Measurements from ENCODE around the gene CPB1.

The CPB1 gene

DNA sequence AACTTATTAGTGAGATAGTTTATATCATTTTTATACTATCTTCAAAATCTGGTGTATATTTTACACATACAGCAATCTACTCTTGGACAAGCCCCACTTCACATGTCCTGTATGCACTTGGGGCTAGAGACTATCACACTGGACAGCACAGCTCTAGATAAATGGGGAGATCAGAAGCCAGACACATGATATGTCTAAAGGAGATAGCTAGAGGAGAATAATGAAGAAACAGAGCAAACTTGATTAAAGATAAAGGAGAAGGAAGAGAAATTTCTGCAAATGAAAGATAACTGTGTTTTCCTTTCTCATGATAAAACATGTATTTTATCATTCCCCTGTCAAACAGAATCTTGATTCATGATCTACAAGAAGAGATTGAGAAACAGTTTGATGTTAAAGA lies 50.5 kb downstream of the CPB1 start:
- no peak overlapping the region for H3K9ac ChIP-seq (ENCODE audit: low read length in 5 of 5)

DNA sequence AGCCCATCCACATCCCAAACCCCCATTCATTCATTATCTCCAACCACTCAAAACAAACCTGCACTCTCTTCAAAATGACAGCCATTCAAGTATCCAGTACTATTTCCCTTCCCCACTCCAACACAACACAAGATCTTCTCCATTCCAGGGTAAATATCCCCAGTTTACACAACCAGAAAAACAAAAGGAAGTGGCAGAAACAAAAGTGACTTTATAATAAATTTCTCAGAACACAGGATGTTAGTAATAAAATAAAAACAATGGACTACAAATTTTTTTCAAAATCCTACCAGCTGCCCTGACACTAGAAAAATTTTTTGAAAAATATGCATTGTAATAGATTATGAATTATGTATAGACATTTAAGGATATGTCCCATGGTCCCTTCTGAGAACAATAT lies 51.6 kb downstream of the CPB1 start:
- H3K4me3 ChIP-seq (ENCODE audit: low read depth in 1 of 5, low read length in 5 of 5): no peak overlapping the region
- no peaks in the 10 kb centered on the region for H3K27me3 ChIP-seq (ENCODE audit: control insufficient read depth in 5 of 5, insufficient read depth in 4 of 5, low read length in 5 of 5)
- H3K4me1 ChIP-seq (ENCODE audit: control insufficient read depth in 5 of 5, insufficient read depth in 5 of 5, low read length in 5 of 5): peaks cover 0 to 9% (median 4%) of the 10 kb centered on the region in 5 donors
- H3K27ac ChIP-seq (ENCODE audit: low read depth, low read length): no peak overlapping the region
- H3K9ac ChIP-seq (ENCODE audit: low read length in 5 of 5): no peak overlapping the region
- no peaks in the 10 kb centered on the region for H3K36me3 ChIP-seq (ENCODE audit: control insufficient read depth in 5 of 5, insufficient read depth in 5 of 5, low read length in 5 of 5)
- H3K9me3 ChIP-seq (ENCODE audit: control insufficient read depth in 5 of 5, low read length in 5 of 5): no peaks in the 10 kb centered on the region

More for the DNA sequence above, 50.5 kb downstream of the CPB1 start:
- Histone ChIP-seq H3K27ac (ENCODE audit: low read depth, low read length) (no peak overlapping the region), H3K4me3 (ENCODE audit: low read depth in 1 of 5, low read length in 5 of 5) (no peak overlapping the region), H3K27me3 (ENCODE audit: control insufficient read depth in 5 of 5, insufficient read depth in 4 of 5, low read length in 5 of 5) (no peaks in the 10 kb centered on the region), H3K4me1 (ENCODE audit: control insufficient read depth in 5 of 5, insufficient read depth in 5 of 5, low read length in 5 of 5) (peaks cover 0 to 8% (median 2%) of the 10 kb centered on the region in 5 donors), H3K9me3 (ENCODE audit: control insufficient read depth in 5 of 5, low read length in 5 of 5) (no peaks in the 10 kb centered on the region), H3K36me3 (ENCODE audit: control insufficient read depth in 5 of 5, insufficient read depth in 5 of 5, low read length in 5 of 5) (no peaks in the 10 kb centered on the region)

DNA sequence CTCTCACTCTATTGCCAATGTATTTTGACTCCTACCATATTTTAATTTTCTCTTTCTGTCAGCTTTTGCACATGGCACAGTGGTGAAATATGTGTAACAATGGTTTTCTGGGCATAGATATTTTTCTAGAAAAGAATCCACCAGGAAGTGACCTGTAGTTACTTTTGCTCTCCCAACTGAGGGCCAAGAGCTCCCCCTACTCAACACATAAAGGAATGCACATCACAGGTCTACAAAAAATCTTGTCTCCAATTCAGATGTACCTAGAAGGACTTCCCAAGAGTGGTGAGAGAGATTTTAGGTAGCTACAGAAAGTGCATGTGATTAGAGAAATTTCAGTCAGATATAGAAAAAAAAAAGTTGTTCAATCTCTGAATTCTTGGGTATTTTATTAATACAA lies 53.1 kb downstream of the CPB1 start:
- no peak overlapping the region for H3K27ac ChIP-seq (ENCODE audit: low read depth, low read length)
- no peak overlapping the region for H3K4me3 ChIP-seq (ENCODE audit: low read depth in 1 of 5, low read length in 5 of 5)
- H3K9ac ChIP-seq (ENCODE audit: low read length in 5 of 5): no peak overlapping the region
- H3K9me3 ChIP-seq (ENCODE audit: control insufficient read depth in 5 of 5, low read length in 5 of 5): no peaks in the 10 kb centered on the region
- peaks cover 0 to 9% (median 4%) of the 10 kb centered on the region in 5 donors for H3K4me1 ChIP-seq (ENCODE audit: control insufficient read depth in 5 of 5, insufficient read depth in 5 of 5, low read length in 5 of 5)
- no peaks in the 10 kb centered on the region for H3K36me3 ChIP-seq (ENCODE audit: control insufficient read depth in 5 of 5, insufficient read depth in 5 of 5, low read length in 5 of 5)
- H3K27me3 ChIP-seq (ENCODE audit: control insufficient read depth in 5 of 5, insufficient read depth in 4 of 5, low read length in 5 of 5): no peaks in the 10 kb centered on the region

DNA sequence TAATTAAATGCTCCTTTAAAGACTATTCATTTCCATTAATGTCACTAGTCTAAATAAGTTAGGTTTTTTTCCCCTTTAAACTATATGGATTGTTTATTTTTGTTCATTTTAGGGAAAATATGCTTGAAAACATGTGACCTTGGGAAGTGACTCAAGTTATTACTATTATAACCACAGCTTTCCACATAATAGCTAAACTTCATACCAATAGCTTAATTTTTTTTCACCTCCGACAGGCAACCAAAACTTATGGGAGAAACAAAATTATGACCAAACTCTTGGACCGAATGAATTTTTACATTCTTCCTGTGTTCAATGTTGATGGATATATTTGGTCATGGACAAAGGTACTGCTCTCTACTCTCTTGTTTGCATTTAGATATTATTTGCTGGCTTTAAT lies 53.7 kb downstream of the CPB1 start:
- Histone ChIP-seq H3K4me1 (ENCODE audit: control insufficient read depth in 5 of 5, insufficient read depth in 5 of 5, low read length in 5 of 5) (peaks cover 0 to 9% (median 4%) of the 10 kb centered on the region in 5 donors), H3K9me3 (ENCODE audit: control insufficient read depth in 5 of 5, low read length in 5 of 5) (no peaks in the 10 kb centered on the region), H3K4me3 (ENCODE audit: low read depth in 1 of 5, low read length in 5 of 5) (no peak overlapping the region), H3K27me3 (ENCODE audit: control insufficient read depth in 5 of 5, insufficient read depth in 4 of 5, low read length in 5 of 5) (no peaks in the 10 kb centered on the region), H3K27ac (ENCODE audit: low read depth, low read length) (no peak overlapping the region), H3K9ac (ENCODE audit: low read length in 5 of 5) (no peak overlapping the region), H3K36me3 (ENCODE audit: control insufficient read depth in 5 of 5, insufficient read depth in 5 of 5, low read length in 5 of 5) (no peaks in the 10 kb centered on the region)

DNA sequence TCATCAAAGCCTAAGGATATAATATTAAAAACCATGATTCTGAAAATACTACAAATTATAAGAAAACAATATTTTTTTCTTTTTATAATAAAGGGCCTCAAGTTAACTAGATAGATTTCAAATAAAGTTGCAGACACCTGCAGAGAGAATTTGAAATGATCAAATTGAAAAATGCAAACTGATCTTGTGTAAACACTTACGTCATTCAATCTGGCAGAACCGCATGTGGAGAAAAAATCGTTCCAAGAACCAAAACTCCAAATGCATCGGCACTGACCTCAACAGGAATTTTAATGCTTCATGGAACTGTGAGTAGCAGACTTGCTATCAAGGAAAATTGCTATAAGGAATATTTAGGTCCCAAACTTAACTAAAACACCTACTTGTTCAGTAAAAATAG lies 54.7 kb downstream of the CPB1 start:
- H3K9ac ChIP-seq (ENCODE audit: low read length in 5 of 5): no peak overlapping the region
- H3K9me3 ChIP-seq (ENCODE audit: control insufficient read depth in 5 of 5, low read length in 5 of 5): no peaks in the 10 kb centered on the region
- no peaks in the 10 kb centered on the region for H3K27me3 ChIP-seq (ENCODE audit: control insufficient read depth in 5 of 5, insufficient read depth in 4 of 5, low read length in 5 of 5)
- no peak overlapping the region for H3K27ac ChIP-seq (ENCODE audit: low read depth, low read length)
- no peaks in the 10 kb centered on the region for H3K36me3 ChIP-seq (ENCODE audit: control insufficient read depth in 5 of 5, insufficient read depth in 5 of 5, low read length in 5 of 5)
- H3K4me3 ChIP-seq (ENCODE audit: low read depth in 1 of 5, low read length in 5 of 5): no peak overlapping the region
- peaks cover 0 to 9% (median 4%) of the 10 kb centered on the region in 5 donors for H3K4me1 ChIP-seq (ENCODE audit: control insufficient read depth in 5 of 5, insufficient read depth in 5 of 5, low read length in 5 of 5)

DNA sequence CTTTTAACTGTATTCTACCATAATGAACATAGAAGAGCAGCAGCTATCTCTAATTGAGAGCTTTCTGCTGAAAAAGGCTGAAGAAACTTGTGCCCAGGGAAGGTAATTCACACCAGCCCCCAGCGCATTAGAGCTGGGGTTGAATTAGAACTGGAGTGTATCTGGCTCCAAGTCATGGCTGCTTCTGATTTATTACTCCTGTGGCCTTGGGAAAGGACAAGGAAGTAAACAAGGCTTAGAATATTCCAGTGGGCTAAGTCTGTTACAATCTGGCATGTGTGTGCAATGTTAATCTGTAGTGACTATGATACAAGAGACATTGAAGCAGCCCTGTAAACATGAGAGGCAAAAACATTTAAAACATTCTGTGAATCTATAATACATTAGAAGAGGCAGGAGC lies 55.6 kb downstream of the CPB1 start:
- no peak overlapping the region for H3K4me3 ChIP-seq (ENCODE audit: low read depth in 1 of 5, low read length in 5 of 5)
- peaks cover 0 to 9% (median 4%) of the 10 kb centered on the region in 5 donors for H3K4me1 ChIP-seq (ENCODE audit: control insufficient read depth in 5 of 5, insufficient read depth in 5 of 5, low read length in 5 of 5)
- no peaks in the 10 kb centered on the region for H3K27me3 ChIP-seq (ENCODE audit: control insufficient read depth in 5 of 5, insufficient read depth in 4 of 5, low read length in 5 of 5)
- no peaks in the 10 kb centered on the region for H3K9me3 ChIP-seq (ENCODE audit: control insufficient read depth in 5 of 5, low read length in 5 of 5)
- H3K9ac ChIP-seq (ENCODE audit: low read length in 5 of 5): no peak overlapping the region
- H3K27ac ChIP-seq (ENCODE audit: low read depth, low read length): no peak overlapping the region
- H3K36me3 ChIP-seq (ENCODE audit: control insufficient read depth in 5 of 5, insufficient read depth in 5 of 5, low read length in 5 of 5): no peaks in the 10 kb centered on the region

DNA sequence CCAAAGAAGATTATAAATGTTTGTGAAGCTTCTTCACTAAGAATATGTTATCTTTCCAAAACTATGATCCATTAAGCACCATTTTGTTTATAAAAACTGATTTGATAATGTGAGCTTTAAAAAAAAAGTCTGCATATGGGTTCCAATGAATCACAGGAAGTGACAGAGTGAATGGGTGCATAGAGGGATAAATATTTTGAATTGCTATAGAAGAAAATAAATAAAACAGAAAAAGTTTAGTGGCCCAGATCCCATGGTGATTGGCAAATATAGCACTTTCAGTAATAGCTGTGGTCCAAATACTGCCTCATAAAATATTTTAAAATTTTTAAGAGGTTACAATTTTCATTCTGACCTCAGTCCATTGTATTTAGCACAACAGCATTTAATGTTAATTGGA lies 56.6 kb downstream of the CPB1 start:
- no peaks in the 10 kb centered on the region for H3K36me3 ChIP-seq (ENCODE audit: control insufficient read depth in 5 of 5, insufficient read depth in 5 of 5, low read length in 5 of 5)
- no peak overlapping the region for H3K4me3 ChIP-seq (ENCODE audit: low read depth in 1 of 5, low read length in 5 of 5)
- no peak overlapping the region for H3K27ac ChIP-seq (ENCODE audit: low read depth, low read length)
- H3K9me3 ChIP-seq (ENCODE audit: control insufficient read depth in 5 of 5, low read length in 5 of 5): no peaks in the 10 kb centered on the region
- peaks cover 0 to 9% (median 4%) of the 10 kb centered on the region in 5 donors for H3K4me1 ChIP-seq (ENCODE audit: control insufficient read depth in 5 of 5, insufficient read depth in 5 of 5, low read length in 5 of 5)
- H3K27me3 ChIP-seq (ENCODE audit: control insufficient read depth in 5 of 5, insufficient read depth in 4 of 5, low read length in 5 of 5): no peaks in the 10 kb centered on the region
- no peak overlapping the region for H3K9ac ChIP-seq (ENCODE audit: low read length in 5 of 5)

DNA sequence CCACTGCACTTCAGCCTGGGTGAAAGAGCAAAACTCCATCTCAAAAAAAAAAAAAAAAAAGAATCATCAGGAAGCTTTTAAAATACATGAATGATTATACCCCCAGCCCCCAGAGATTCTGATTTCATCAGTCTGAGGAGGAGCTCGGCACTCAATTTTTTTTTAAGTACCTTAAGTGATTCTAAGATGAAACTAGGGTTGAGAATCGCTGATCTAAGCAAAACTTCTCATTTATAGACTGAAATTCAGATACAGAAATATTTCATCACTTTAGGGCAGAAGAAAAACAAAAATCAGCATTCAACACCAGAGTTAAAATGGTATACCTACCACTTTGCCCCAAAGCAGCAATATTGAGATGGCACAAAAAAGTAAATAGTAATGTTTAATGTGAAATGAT lies 62.2 kb downstream of the CPB1 start:
- Histone ChIP-seq H3K4me1 (ENCODE audit: control insufficient read depth in 5 of 5, insufficient read depth in 5 of 5, low read length in 5 of 5) (no peaks in the 10 kb centered on the region), H3K27me3 (ENCODE audit: control insufficient read depth in 5 of 5, insufficient read depth in 4 of 5, low read length in 5 of 5) (no peaks in the 10 kb centered on the region), H3K36me3 (ENCODE audit: control insufficient read depth in 5 of 5, insufficient read depth in 5 of 5, low read length in 5 of 5) (no peaks in the 10 kb centered on the region), H3K4me3 (ENCODE audit: low read depth in 1 of 5, low read length in 5 of 5) (no peak overlapping the region), H3K27ac (ENCODE audit: low read depth, low read length) (no peak overlapping the region), H3K9ac (ENCODE audit: low read length in 5 of 5) (no peak overlapping the region), H3K9me3 (ENCODE audit: control insufficient read depth in 5 of 5, low read length in 5 of 5) (peaks cover 0 to 4% (median 0%) of the 10 kb centered on the region in 5 donors)

DNA sequence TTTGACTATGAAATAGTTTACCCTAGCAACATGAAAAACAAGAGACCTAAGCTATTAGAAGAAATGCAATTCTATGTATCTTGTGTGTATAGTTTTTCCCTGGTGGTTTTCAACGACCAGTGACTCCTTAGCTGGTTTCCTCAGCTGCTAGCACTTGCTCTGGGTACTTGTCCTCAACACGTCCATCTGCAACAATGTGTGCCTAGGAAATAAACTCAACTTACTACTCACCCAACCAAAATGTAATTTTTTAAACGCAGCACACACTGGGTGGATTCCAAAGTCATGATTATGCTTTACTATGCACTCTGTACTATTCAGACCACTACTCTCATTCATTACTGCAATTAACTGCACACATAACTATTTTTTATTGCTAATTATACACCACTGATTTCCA lies 68.5 kb downstream of the CPB1 start:
- Histone ChIP-seq H3K4me3 (ENCODE audit: low read depth in 1 of 5, low read length in 5 of 5) (no peak overlapping the region), H3K9ac (ENCODE audit: low read length in 5 of 5) (no peak overlapping the region), H3K36me3 (ENCODE audit: control insufficient read depth in 5 of 5, insufficient read depth in 5 of 5, low read length in 5 of 5) (no peaks in the 10 kb centered on the region), H3K9me3 (ENCODE audit: control insufficient read depth in 5 of 5, low read length in 5 of 5) (peaks cover 0 to 4% (median 0%) of the 10 kb centered on the region in 5 donors), H3K27me3 (ENCODE audit: control insufficient read depth in 5 of 5, insufficient read depth in 4 of 5, low read length in 5 of 5) (no peaks in the 10 kb centered on the region), H3K4me1 (ENCODE audit: control insufficient read depth in 5 of 5, insufficient read depth in 5 of 5, low read length in 5 of 5) (no peaks in the 10 kb centered on the region), H3K27ac (ENCODE audit: low read depth, low read length) (no peak overlapping the region)

DNA sequence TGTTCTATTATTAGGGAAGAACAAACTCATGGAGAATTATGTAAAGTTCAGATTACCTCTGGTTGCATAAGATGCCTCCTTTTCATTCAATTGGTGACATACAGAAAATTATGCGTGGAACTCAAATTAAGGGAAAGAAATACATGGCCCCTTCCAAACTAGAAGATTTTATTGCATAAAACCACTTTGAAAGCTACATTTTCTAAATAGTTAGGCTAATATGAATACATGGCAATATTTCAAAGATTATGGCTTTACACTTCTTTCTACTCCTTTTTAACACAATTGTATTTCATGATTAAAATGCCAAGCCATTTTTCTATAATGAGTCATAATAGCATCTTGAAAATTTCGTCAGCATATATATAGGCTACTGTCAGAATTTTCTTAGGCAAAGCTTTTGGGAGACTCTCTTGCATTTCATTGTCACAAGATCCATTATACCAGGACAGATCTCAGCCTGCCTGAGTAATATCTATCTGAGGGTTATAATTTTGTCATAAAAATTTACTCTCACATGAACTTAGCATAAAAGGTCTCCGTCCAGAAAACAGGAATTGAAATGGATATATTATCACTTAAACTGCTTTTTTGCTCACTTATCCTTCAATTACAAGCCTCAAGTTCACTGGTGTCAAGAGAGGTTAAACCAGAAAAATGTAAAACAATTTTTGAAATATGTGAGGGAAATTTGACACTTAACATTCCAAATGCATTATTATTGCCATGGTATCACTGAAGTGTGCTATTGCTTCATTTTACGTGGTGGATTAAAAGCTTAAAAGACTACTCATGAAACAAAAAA lies 74.6 kb downstream of the CPB1 start:
- H3K9me3 ChIP-seq (ENCODE audit: control insufficient read depth in 5 of 5, low read length in 5 of 5): no peaks in the 10 kb centered on the region
- H3K36me3 ChIP-seq (ENCODE audit: control insufficient read depth in 5 of 5, insufficient read depth in 5 of 5, low read length in 5 of 5): no peaks in the 10 kb centered on the region
- H3K4me1 ChIP-seq (ENCODE audit: control insufficient read depth in 5 of 5, insufficient read depth in 5 of 5, low read length in 5 of 5): no peaks in the 10 kb centered on the region
- no peak overlapping the region for H3K4me3 ChIP-seq (ENCODE audit: low read depth in 1 of 5, low read length in 5 of 5)
- H3K9ac ChIP-seq (ENCODE audit: low read length in 5 of 5): no peak overlapping the region
- no peaks in the 10 kb centered on the region for H3K27me3 ChIP-seq (ENCODE audit: control insufficient read depth in 5 of 5, insufficient read depth in 4 of 5, low read length in 5 of 5)
- H3K27ac ChIP-seq (ENCODE audit: low read depth, low read length): no peak overlapping the region
